HepG2 (cell line): ENCODE data around the gene MAJIN. TPM values are rescaled to one million over a fixed set of nuclear protein-coding genes. Genes with fewer than 3 reads are reported as not detected.
A peak's percentile ranks its signal among the peaks of the same experiment; 100 is the strongest.

Experiments
- CBFB ChIP-seq: sonication (generic); formaldehyde crosslinking; IDR thresholded peaks from 2 replicates; pipeline ENCODE4 v1.4.0; 2020; ENCODE audit warnings: missing genetic modification reagents
- GFI1 ChIP-seq: sonication (generic); formaldehyde crosslinking; IDR thresholded peaks from 2 replicates; pipeline ENCODE4 v1.5.0; 2020; ENCODE audit warnings: missing genetic modification reagents, mild to moderate bottlenecking, borderline replicate concordance
- HNRNPLL ChIP-seq: fragments of 200-400 bp; formaldehyde crosslinking; IDR thresholded peaks from 2 replicates; pipeline ENCODE4 v1.6.1; 2017; ENCODE audit warnings: mild to moderate bottlenecking, low read depth, low read length; ENCODE audit not compliant: poor library complexity, severe bottlenecking
- HNRNPUL1 ChIP-seq: fragments of 200-400 bp; formaldehyde crosslinking; IDR thresholded peaks from 2 replicates; pipeline ENCODE4 v1.6.1; 2017; ENCODE audit warnings: low read depth, mild to moderate bottlenecking, low read length, moderate library complexity
- ISX ChIP-seq: sonication (generic); formaldehyde crosslinking; conservative IDR thresholded peaks from 2 replicates; pipeline ENCODE4 v1.5.0; 2020; ENCODE audit warnings: missing genetic modification reagents
- MAF1 ChIP-seq: sonication (generic); formaldehyde crosslinking; IDR thresholded peaks from 2 replicates; pipeline ENCODE4 v1.5.0; 2020; ENCODE audit warnings: missing genetic modification reagents, borderline replicate concordance
- MIER2 ChIP-seq: IDR thresholded peaks from 2 replicates; pipeline ENCODE4 v1.6.1; 2016; ENCODE audit warnings: missing biosample characterization, missing genetic modification reagents
- NFE2 ChIP-seq: sonication (generic); formaldehyde crosslinking; IDR thresholded peaks from 2 replicates; pipeline ENCODE4 v1.4.0; 2020; ENCODE audit warnings: missing genetic modification reagents
- NONO ChIP-seq, 2 experiments: fragments of 450-650 bp in 1 of 2; sonication (generic) in 1 of 2; formaldehyde crosslinking in 1 of 2; IDR thresholded peaks in 1 of 2; conservative IDR thresholded peaks in 1 of 2; 2 replicates each; pipeline versions ENCODE4 v1.6.1 to v1.8.0; 2017 to 2022; ENCODE audit warnings: mild to moderate bottlenecking in 1 of 2, missing genetic modification reagents in 1 of 2, moderate library complexity in 1 of 2
- RCOR2 ChIP-seq: IDR thresholded peaks from 2 replicates; pipeline ENCODE4 v1.6.1; 2016; ENCODE audit warnings: missing biosample characterization, missing genetic modification reagents
- SMAD9 ChIP-seq: sonication (generic); formaldehyde crosslinking; IDR thresholded peaks from 2 replicates; pipeline ENCODE4 v1.5.1; 2020; ENCODE audit warnings: mild to moderate bottlenecking, missing genetic modification reagents
- STAT5B ChIP-seq: sonication (generic); formaldehyde crosslinking; IDR thresholded peaks from 2 replicates; pipeline ENCODE4 v1.4.0; 2020; ENCODE audit warnings: missing genetic modification reagents
- ZBTB3 ChIP-seq: sonication (generic); formaldehyde crosslinking; IDR thresholded peaks from 2 replicates; pipeline ENCODE4 v1.4.0; 2020; ENCODE audit warnings: low read depth, mild to moderate bottlenecking, moderate library complexity, missing genetic modification reagents, borderline replicate concordance
- ZBTB7B ChIP-seq: sonication (generic); formaldehyde crosslinking; IDR thresholded peaks from 2 replicates; pipeline ENCODE4 v1.4.0; 2020; ENCODE audit warnings: missing genetic modification reagents
- ZNF24 ChIP-seq: fragments of 450-650 bp; IDR thresholded peaks from 2 replicates; pipeline ENCODE4 v1.6.1; 2017; ENCODE audit warnings: antibody characterized with exemption, mild to moderate bottlenecking
- ZNF431 ChIP-seq: sonication (generic); formaldehyde crosslinking; IDR thresholded peaks from 2 replicates; pipeline ENCODE4 v1.9.0; 2022; ENCODE audit warnings: missing genetic modification reagents, low read depth, mild to moderate bottlenecking, borderline replicate concordance
- ZNF776 ChIP-seq: sonication (generic); formaldehyde crosslinking; IDR thresholded peaks from 2 replicates; pipeline ENCODE4 v1.4.0; 2020; ENCODE audit warnings: mild to moderate bottlenecking, missing genetic modification reagents
- ZNF883 ChIP-seq: sonication (generic); formaldehyde crosslinking; IDR thresholded peaks from 2 replicates; pipeline ENCODE4 v1.5.1; 2020; ENCODE audit warnings: mild to moderate bottlenecking, missing genetic modification reagents; ENCODE audit errors: not compliant biosample characterization
- polyA plus RNA-seq, 8 experiments: library from polyadenylated mRNA; depleted of rRNA in 3 of 8; stranded (reverse) in 7 of 8; unstranded in 1 of 8; fragments of >200 nt; fragmentation: Illumina TruSeq in 4 of 8; extraction: Trizol in 4 of 8; gene quantifications; 2 replicates each; pipeline versions ENCODE4 v1.2.1 to v1.2.3, GENCODE V29; 2011 to 2016; ENCODE audit warnings: low read depth in 4 of 8, missing spikeins in 1 of 8, mixed read lengths in 1 of 8; ENCODE audit not compliant: insufficient read depth in 1 of 8
- total RNA-seq, 5 experiments: library from RNA; depleted of rRNA; stranded (reverse); fragments of >200 nt; fragmentation: Illumina TruSeq; extraction: Trizol; gene quantifications; 2 replicates each; pipeline ENCODE4 v1.2.3, GENCODE V29; 2016; ENCODE audit warnings: low read depth in 1 of 5
- TF ChIP-seq, protein P1 (sequence below): sonication (generic); formaldehyde crosslinking; IDR thresholded peaks from 2 replicates; pipeline ENCODE4 v1.4.0; 2020; ENCODE audit warnings: mild to moderate bottlenecking, missing genetic modification reagents
- TF ChIP-seq, protein P2 (sequence below): IDR thresholded peaks from 2 replicates; pipeline ENCODE4 v1.6.1; 2016
- TF ChIP-seq, protein P3 (sequence below): sonication (generic); formaldehyde crosslinking; conservative IDR thresholded peaks from 2 replicates; pipeline ENCODE4 v1.4.0; 2020; ENCODE audit warnings: missing genetic modification reagents
- TF ChIP-seq, protein P4 (sequence below): sonication (generic); formaldehyde crosslinking; IDR thresholded peaks from 2 replicates; pipeline ENCODE4 v1.5.0; 2020; ENCODE audit warnings: missing genetic modification reagents

MAJIN gene
- total and polyA plus RNA-seq, 2 of the 13 experiments (the other 11 are each of a cell fraction or from before 2014, with no cell fraction given), result not detected

DNA sequence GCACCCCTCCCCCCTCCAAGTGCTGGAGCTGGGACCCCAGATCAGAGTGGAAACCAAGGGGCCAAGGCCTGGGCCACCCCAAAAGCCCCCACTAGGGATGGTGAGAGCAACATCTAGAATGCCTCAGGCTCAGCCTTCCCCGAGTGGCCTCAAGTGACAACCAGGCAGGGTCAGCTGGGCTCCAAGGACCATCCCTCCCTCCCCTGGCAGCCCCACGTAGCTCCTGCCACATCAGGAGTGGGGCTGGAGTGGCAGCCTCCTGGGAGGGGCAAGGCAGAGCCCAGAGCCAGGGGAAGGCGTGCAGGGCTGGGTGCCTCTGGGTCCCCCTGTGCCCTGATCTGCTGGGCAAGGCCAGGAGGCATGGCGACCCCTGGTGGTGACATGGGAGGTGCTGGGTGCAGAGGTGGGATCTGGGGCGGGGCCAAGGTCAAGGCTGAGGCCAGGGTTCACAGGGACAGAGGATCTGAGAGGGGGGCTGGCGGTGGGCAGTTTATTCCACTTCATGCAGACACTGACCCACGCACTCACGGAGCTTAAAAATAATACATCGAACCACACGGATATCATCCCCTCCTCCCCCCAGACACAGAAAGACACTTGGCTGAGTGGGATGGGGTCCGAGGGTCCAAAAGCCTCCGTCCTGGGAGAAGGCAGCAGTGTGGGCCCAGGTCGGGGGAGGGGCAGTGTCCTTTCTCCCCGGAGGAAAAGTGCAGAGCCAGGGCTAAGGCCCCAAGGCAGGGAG lies 77.7 kb downstream of the MAJIN start (continued):
- TF ChIP-seq, protein P1, sequence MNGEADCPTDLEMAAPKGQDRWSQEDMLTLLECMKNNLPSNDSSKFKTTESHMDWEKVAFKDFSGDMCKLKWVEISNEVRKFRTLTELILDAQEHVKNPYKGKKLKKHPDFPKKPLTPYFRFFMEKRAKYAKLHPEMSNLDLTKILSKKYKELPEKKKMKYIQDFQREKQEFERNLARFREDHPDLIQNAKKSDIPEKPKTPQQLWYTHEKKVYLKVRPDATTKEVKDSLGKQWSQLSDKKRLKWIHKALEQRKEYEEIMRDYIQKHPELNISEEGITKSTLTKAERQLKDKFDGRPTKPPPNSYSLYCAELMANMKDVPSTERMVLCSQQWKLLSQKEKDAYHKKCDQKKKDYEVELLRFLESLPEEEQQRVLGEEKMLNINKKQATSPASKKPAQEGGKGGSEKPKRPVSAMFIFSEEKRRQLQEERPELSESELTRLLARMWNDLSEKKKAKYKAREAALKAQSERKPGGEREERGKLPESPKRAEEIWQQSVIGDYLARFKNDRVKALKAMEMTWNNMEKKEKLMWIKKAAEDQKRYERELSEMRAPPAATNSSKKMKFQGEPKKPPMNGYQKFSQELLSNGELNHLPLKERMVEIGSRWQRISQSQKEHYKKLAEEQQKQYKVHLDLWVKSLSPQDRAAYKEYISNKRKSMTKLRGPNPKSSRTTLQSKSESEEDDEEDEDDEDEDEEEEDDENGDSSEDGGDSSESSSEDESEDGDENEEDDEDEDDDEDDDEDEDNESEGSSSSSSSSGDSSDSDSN (CRISPR knock-in tag), result peak; percentile 57; the same call in 1 of the 2 replicates
- TF ChIP-seq, protein P2, sequence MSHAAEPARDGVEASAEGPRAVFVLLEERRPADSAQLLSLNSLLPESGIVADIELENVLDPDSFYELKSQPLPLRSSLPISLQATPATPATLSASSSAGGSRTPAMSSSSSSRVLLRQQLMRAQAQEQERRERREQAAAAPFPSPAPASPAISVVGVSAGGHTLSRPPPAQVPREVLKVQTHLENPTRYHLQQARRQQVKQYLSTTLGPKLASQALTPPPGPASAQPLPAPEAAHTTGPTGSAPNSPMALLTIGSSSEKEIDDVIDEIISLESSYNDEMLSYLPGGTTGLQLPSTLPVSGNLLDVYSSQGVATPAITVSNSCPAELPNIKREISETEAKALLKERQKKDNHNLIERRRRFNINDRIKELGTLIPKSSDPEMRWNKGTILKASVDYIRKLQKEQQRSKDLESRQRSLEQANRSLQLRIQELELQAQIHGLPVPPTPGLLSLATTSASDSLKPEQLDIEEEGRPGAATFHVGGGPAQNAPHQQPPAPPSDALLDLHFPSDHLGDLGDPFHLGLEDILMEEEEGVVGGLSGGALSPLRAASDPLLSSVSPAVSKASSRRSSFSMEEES (CRISPR knock-in tag), result 0 out of 2 replicates have a peak, but pooled peaks have one; percentile 70
- TF ChIP-seq HNRNPLL (no peak), HNRNPUL1 (no peak), NFE2 (CRISPR knock-in tag) (no peak), RCOR2 (CRISPR knock-in tag) (peak; percentile 74; the same call in 1 of the 2 replicates), CBFB (CRISPR knock-in tag) (no peak), MAF1 (peak; percentile 62; the same call in 1 of the 2 replicates), ZNF776 (CRISPR knock-in tag) (peak; percentile 40; the same call in 1 of the 2 replicates), NONO (IDR thresholded peaks at IDR 0.05) (no peak), NONO (CRISPR knock-in tag; conservative IDR thresholded peaks at IDR 0.05) (peak; percentile 95), GFI1 (CRISPR knock-in tag) (no peak), MIER2 (CRISPR knock-in tag) (no peak), STAT5B (CRISPR knock-in tag) (no peak), ZNF24 (no peak), ZNF431 (CRISPR knock-in tag) (no peak), ZBTB3 (CRISPR knock-in tag) (no peak), SMAD9 (CRISPR knock-in tag) (no peak), ZNF883 (CRISPR knock-in tag) (peak; percentile 14), ZBTB7B (CRISPR knock-in tag) (peak; percentile 96), ISX (no peak)
- TF ChIP-seq, protein P3, sequence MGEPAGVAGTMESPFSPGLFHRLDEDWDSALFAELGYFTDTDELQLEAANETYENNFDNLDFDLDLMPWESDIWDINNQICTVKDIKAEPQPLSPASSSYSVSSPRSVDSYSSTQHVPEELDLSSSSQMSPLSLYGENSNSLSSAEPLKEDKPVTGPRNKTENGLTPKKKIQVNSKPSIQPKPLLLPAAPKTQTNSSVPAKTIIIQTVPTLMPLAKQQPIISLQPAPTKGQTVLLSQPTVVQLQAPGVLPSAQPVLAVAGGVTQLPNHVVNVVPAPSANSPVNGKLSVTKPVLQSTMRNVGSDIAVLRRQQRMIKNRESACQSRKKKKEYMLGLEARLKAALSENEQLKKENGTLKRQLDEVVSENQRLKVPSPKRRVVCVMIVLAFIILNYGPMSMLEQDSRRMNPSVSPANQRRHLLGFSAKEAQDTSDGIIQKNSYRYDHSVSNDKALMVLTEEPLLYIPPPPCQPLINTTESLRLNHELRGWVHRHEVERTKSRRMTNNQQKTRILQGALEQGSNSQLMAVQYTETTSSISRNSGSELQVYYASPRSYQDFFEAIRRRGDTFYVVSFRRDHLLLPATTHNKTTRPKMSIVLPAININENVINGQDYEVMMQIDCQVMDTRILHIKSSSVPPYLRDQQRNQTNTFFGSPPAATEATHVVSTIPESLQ (CRISPR knock-in tag), result no peak
- TF ChIP-seq, protein P4, sequence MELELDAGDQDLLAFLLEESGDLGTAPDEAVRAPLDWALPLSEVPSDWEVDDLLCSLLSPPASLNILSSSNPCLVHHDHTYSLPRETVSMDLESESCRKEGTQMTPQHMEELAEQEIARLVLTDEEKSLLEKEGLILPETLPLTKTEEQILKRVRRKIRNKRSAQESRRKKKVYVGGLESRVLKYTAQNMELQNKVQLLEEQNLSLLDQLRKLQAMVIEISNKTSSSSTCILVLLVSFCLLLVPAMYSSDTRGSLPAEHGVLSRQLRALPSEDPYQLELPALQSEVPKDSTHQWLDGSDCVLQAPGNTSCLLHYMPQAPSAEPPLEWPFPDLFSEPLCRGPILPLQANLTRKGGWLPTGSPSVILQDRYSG (CRISPR knock-in tag), result no peak
